Lung (tissue), 12 donors: ENCODE data around the gene GUCY1A1. TPM values are rescaled to one million over a fixed set of nuclear protein-coding genes. Genes with fewer than 3 reads are reported as not detected.

ENCODE experiments used
- ATAC-seq: fragments of 200-7000 bp; cut with Tn5 transposase; one replicate; pipeline ENCODE4 v1.9.1; 2020; ENCODE audit warnings: moderate number of reproducible peaks; ENCODE audit not compliant: insufficient read depth, low FRiP score
- DNase-seq, 3 donors: peaks; one replicate each; pipeline ENCODE4 v3.0.0-alpha.2; 2013 to 2017
- H3K27ac ChIP-seq, 2 donors: one replicate each; pipeline ENCODE4 v1.5.1; 2013; ENCODE audit warnings: mild to moderate bottlenecking in 2 of 2, moderate library complexity in 2 of 2, control low read depth in 1 of 2, inconsistent platforms in 1 of 2, low read depth in 1 of 2, low read length in 1 of 2
- H3K27me3 ChIP-seq, 3 donors: one replicate each; pipeline ENCODE4 v1.5.1; 2013; ENCODE audit warnings: low read length in 2 of 3; ENCODE audit not compliant: control insufficient read depth in 3 of 3, insufficient read depth in 3 of 3
- H3K36me3 ChIP-seq, 4 donors: one replicate each; pipeline ENCODE4 v1.5.1; 2013; ENCODE audit warnings: low read length in 4 of 4, mild to moderate bottlenecking in 1 of 4, moderate library complexity in 1 of 4; ENCODE audit not compliant: control insufficient read depth in 4 of 4, insufficient read depth in 4 of 4
- H3K4me1 ChIP-seq, 5 donors: one replicate each; pipeline ENCODE4 v1.5.1; 2013; ENCODE audit warnings: low read length in 5 of 5, mild to moderate bottlenecking in 2 of 5, moderate library complexity in 1 of 5; ENCODE audit not compliant: control insufficient read depth in 5 of 5, insufficient read depth in 5 of 5
- H3K4me3 ChIP-seq: one replicate; pipeline ENCODE4 v1.5.1; 2013; ENCODE audit warnings: mild to moderate bottlenecking, control low read depth, moderate library complexity
- H3K9ac ChIP-seq, 2 donors: one replicate each; pipeline ENCODE4 v1.5.1; 2013; ENCODE audit warnings: low read length in 2 of 2, control low read depth in 1 of 2; ENCODE audit not compliant: insufficient read depth in 1 of 2
- H3K9me3 ChIP-seq, 4 donors: one replicate each; pipeline ENCODE4 v1.5.1; 2013; ENCODE audit warnings: low read length in 3 of 4, mild to moderate bottlenecking in 1 of 4, moderate library complexity in 1 of 4; ENCODE audit not compliant: control insufficient read depth in 4 of 4, insufficient read depth in 3 of 4
- WGBS, 2 donors: extraction: QIAGEN DNeasy Blood & Tissue Kit; methylation state at CpG; one replicate each; pipeline ENCODE4 v1.1.7; 2013; 5-methylcytosine and 5-hydroxymethylcytosine counted together
- polyA plus RNA-seq, 2 donors: library from polyadenylated mRNA; stranded (reverse); fragments of 200-250 nt; gene quantifications; one replicate each; pipeline ENCODE4 v1.2.1, GENCODE V29; 2013
- total RNA-seq, 2 donors: library from RNA; depleted of rRNA in 1 of 2; stranded (reverse); fragments of >200 nt in 1 of 2; gene quantifications; one replicate each; pipeline ENCODE4 v1.2.1, GENCODE V29; 2014 to 2021
- TF ChIP-seq, protein P1 (sequence below): IDR thresholded peaks from 2 replicates; pipeline ENCODE4 v1.5.1; 2012; ENCODE audit warnings: mild to moderate bottlenecking; ENCODE audit errors: control extremely low read depth, extremely low read depth
- donor health status: control.
- donor health status: control.
- donor health status: Bipolar disorder and iron deficiency.
- donor health status: healthy.
- donor health status: DM: yes; HTN: yes; CAD: no.

GUCY1A1 gene
- total and polyA plus RNA-seq, 4 donors, result 8.0 to 115 (median 28.5) TPM

DNA sequence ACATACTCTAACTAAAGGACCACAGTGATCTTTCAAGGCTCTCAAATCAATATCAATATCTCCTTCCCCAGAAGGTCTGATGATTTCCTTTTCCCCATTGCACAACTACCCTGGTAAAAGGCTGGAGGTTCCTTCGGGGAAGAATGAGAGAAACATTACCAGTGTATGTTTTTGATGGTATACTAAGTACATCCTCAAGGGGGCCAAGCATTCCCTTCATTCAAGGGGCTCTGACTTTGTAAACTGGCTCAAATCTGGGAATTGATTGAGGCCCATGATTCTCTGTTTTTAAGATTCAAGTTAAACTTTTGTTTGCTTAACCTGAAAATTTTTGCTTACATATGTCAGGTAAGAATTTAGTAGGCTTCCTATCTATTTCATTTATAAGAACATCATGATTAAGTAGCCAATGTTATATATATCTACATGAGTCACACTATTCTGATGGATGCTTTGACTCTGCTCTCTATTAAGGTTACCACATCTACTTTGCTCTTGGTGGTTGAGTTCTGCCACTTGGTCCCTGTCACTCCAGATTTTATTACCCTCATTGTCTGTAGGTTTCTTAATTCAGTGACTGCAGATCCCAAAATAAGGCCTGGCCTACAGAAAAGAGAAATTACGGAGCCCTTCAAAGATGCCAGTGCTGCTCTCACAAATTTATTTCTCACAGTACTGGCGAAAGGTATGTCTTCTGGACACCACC is 75.8 kb downstream of the GUCY1A1 start:
- no peak overlapping the region for H3K27ac ChIP-seq
- H3K27me3 ChIP-seq, result no peaks in the 10 kb centered on the region
- no peaks in the 10 kb centered on the region for H3K9me3 ChIP-seq
- H3K9ac ChIP-seq, result no peak overlapping the region
- 77 to 82% methylated on average over 3 of the region's 3 CpGs for WGBS, 2 donors
- no peak for ATAC-seq
- no peaks in the 10 kb centered on the region for H3K4me1 ChIP-seq
- no peak overlapping the region for H3K4me3 ChIP-seq
- H3K36me3 ChIP-seq, result no peaks in the 10 kb centered on the region
- DNase-seq, result no peak
- TF ChIP-seq, protein P1, sequence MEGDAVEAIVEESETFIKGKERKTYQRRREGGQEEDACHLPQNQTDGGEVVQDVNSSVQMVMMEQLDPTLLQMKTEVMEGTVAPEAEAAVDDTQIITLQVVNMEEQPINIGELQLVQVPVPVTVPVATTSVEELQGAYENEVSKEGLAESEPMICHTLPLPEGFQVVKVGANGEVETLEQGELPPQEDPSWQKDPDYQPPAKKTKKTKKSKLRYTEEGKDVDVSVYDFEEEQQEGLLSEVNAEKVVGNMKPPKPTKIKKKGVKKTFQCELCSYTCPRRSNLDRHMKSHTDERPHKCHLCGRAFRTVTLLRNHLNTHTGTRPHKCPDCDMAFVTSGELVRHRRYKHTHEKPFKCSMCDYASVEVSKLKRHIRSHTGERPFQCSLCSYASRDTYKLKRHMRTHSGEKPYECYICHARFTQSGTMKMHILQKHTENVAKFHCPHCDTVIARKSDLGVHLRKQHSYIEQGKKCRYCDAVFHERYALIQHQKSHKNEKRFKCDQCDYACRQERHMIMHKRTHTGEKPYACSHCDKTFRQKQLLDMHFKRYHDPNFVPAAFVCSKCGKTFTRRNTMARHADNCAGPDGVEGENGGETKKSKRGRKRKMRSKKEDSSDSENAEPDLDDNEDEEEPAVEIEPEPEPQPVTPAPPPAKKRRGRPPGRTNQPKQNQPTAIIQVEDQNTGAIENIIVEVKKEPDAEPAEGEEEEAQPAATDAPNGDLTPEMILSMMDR, result no peak

GRCh38 chr4:155745984-155746383 is 79.3 kb downstream of the GUCY1A1 start:
- DNase-seq (no peak), ATAC-seq (peak; percentile 44)
- Histone ChIP-seq H3K9me3 (no peaks in the 10 kb centered on the region), H3K27me3 (no peaks in the 10 kb centered on the region), H3K27ac (no peak overlapping the region), H3K4me1 (no peaks in the 10 kb centered on the region), H3K4me3 (no peak overlapping the region), H3K9ac (no peak overlapping the region), H3K36me3 (no peaks in the 10 kb centered on the region)
- TF ChIP-seq, protein P1, result no peak
- WGBS, 2 donors, result 81 to 86% methylated on average over 5 of the region's 5 CpGs

DNA sequence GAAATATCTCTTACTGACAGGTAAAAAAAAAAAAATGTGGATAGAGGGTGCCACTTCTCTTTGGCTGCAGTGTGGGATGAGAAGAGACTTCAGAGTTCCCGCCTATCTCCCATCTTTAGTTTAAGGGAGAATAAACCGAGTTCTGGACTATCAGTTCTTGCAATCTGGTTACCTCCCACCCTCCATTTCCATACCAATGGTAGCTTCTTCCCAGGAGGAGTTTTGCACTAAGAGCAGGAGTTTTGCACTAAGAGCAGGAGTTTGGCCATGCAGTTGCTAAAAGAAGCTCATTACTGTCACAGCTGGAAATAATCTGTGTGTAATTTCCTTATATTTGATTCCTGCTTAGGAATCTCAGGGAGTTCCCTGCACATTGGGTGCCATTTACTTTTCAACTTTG is 81.4 kb downstream of the GUCY1A1 start:
- no peak overlapping the region for H3K9ac ChIP-seq
- H3K4me3 ChIP-seq, result no peak overlapping the region
- ATAC-seq (no peak), DNase-seq (no peak)
- H3K9me3 ChIP-seq, result no peaks in the 10 kb centered on the region
- no peak overlapping the region for H3K27ac ChIP-seq
- no peaks in the 10 kb centered on the region for H3K4me1 ChIP-seq
- WGBS, 2 donors, result 87% methylated on average over 2 of the region's 2 CpGs
- no peaks in the 10 kb centered on the region for H3K36me3 ChIP-seq
- TF ChIP-seq, protein P1, result no peak
- no peaks in the 10 kb centered on the region for H3K27me3 ChIP-seq

DNA sequence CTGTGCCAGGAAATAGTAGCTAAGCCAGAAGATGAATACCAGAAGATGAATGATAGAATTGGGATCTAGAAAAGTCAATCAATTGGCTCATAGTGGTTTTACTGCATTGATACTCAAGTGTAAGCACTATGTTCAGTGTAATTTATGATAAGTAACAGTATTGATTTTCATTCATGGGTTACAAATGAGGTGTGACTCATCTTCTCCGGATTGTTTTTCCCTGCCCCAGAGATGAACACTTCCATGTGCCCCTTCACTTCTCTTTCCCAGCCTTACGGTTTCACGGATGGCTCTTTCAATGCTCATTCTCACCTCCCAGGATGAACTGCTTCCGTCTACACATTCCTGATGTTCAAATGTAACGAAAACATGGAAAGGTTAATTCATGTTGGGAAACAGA is 82.4 kb downstream of the GUCY1A1 start:
- ATAC-seq (no peak), DNase-seq (no peak)
- no peaks in the 10 kb centered on the region for H3K27me3 ChIP-seq
- H3K36me3 ChIP-seq, result no peaks in the 10 kb centered on the region
- no peak overlapping the region for H3K27ac ChIP-seq
- TF ChIP-seq, protein P1, result no peak
- H3K9ac ChIP-seq, result no peak overlapping the region
- H3K9me3 ChIP-seq, result no peaks in the 10 kb centered on the region
- 92 to 96% methylated on average over 5 of the region's 5 CpGs for WGBS, 2 donors
- H3K4me1 ChIP-seq, result no peaks in the 10 kb centered on the region
- no peak overlapping the region for H3K4me3 ChIP-seq
